GM12875 (cell line): ENCODE data around the gene TPH2.

Experiments
- H3K4me3 ChIP-seq: one replicate; pipeline ENCODE4 v1.5.1; 2011; ENCODE audit warnings: low read depth, low read length, control low read depth
- TF ChIP-seq, protein P1 (sequence below): IDR thresholded peaks from 2 replicates; pipeline ENCODE4 v1.5.1; 2011; ENCODE audit warnings: low read depth, mild to moderate bottlenecking, control low read depth, inconsistent platforms, low read length, moderate library complexity, borderline replicate concordance; ENCODE audit not compliant: insufficient read depth

Gene TPH2

DNA sequence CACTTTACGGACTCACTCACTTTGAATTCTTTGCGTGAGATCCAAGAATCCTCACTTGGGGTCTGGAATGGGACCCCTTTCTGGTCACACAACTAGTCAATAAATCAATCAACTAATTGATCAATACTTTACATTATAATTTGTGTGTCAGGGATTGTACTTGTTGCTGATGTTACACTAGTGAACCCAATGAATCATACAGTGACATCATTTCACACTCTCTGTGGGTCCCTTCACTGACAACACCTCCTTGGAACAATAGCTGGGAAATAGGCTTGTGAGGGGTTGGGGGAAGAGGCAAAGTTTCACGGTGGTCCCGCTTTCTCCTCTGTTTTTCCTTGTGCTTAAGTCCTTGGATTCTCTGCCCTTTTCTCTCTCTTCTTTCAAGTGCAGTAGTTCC, 35.0 kb downstream of the TPH2 start:
- TF ChIP-seq, protein P1, sequence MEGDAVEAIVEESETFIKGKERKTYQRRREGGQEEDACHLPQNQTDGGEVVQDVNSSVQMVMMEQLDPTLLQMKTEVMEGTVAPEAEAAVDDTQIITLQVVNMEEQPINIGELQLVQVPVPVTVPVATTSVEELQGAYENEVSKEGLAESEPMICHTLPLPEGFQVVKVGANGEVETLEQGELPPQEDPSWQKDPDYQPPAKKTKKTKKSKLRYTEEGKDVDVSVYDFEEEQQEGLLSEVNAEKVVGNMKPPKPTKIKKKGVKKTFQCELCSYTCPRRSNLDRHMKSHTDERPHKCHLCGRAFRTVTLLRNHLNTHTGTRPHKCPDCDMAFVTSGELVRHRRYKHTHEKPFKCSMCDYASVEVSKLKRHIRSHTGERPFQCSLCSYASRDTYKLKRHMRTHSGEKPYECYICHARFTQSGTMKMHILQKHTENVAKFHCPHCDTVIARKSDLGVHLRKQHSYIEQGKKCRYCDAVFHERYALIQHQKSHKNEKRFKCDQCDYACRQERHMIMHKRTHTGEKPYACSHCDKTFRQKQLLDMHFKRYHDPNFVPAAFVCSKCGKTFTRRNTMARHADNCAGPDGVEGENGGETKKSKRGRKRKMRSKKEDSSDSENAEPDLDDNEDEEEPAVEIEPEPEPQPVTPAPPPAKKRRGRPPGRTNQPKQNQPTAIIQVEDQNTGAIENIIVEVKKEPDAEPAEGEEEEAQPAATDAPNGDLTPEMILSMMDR: no peak
- no peak overlapping the region for H3K4me3 ChIP-seq

DNA sequence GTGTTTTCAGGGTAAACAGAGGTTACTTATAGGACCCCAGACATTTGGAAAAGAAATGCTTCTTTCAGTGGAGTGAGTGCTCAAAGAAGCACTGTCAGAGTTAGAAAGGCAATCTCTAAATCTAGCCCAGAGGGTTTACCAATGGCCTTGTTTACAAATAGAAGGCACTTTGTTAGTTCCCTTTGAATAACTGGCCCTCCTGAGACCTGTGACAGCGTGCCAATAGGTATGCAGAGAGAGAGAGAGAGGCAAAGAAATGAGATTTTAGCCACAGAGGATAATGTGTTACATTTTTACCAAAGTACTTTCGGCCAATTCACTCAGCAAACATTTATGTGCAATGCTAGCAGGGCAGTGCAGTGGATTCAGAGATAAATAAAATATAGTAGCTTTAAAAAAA, 41.9 kb downstream of the TPH2 start:
- H3K4me3 ChIP-seq: no peak overlapping the region
- TF ChIP-seq, protein P1: no peak

DNA sequence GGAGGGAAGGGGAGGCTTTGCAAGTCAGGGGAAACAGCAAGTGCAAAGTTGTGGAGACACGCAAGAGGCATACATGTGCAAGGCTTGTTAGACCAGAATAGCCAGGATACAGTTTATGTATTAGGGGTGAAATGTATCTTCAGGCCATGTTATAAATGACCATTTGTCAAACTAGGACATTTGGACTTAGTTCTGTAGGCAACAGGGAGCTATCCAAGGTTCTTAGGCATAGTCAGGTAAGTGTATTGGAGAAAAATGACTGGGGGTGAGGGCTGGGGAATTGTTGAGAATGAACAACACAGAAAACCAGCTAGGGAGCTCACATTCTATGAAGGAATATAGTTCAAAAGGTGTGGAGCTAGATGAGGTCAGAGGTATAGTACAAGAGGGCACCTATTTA, 42.5 kb downstream of the TPH2 start:
- TF ChIP-seq, protein P1: no peak
- H3K4me3 ChIP-seq: no peak overlapping the region

DNA sequence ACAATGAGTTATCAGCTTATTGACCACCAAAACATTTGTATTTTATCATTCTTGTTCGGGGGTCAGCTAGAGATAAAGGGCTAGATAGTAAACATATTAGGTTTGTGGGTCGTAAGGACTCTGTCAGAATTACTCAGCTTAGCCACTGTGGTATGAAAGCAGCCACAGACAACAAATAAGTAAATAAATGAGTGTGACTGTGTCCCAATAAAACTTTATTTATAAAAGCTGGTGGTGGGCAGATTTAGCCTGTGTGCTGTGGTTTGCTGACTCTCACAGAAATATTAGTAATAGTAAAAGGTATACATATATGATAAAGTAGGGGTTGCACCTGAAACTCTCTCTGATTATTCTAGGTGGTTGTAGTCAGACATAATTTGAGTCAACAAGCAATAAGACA, 56.1 kb downstream of the TPH2 start:
- no peak overlapping the region for H3K4me3 ChIP-seq
- TF ChIP-seq, protein P1: no peak

DNA sequence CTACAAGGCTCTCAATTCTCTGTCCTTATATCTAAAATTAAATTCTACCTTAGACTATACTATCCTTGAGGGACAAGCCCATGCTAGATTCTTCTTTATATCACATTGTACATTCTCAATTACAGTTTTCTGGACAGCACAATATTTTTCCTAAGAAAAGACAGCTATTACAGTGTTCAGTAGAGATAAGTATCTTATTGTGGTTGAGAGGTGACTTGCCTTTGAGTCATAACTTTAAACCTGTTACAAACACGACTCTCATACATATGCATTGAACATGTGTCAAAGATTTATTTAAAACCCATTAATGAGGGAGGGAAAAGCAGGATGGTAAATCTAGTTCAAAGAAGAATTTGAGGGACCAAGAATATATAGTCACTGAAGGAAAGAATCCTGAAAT, 61.1 kb downstream of the TPH2 start:
- TF ChIP-seq, protein P1: no peak
- no peak overlapping the region for H3K4me3 ChIP-seq

DNA sequence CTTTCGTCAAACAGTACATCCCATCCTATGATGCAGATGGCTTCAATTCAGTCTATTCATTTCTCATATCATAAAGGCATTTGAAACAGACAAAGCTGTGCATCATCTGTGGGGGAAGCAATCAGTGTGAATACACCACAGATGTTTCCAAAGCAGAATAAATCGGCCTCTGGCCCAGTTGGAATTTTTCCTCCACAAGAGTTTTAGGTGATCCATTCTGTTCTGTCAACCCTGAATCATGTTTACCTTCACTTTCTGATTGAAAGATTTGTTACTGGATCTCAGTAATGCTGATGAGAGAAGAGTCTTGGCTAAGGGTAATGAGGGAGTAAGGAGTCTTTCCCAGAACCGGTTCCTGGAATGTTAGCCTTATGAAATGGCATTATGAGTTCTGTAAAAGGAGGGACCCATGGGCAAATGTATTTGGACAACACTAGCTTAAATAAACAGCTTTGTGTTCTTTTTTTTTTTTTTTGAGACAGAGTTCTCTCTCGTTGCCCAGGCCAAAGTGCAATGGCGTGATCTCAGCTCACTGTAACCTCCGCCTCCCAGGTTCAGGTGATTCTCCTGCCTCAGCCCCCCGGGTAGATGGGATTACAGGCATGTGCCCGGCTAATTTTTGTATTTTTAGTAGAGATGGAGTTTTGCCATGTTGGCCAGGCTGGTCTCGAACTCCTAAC, 62.5 kb downstream of the TPH2 start:
- no peak overlapping the region for H3K4me3 ChIP-seq
- TF ChIP-seq, protein P1: no peak

DNA sequence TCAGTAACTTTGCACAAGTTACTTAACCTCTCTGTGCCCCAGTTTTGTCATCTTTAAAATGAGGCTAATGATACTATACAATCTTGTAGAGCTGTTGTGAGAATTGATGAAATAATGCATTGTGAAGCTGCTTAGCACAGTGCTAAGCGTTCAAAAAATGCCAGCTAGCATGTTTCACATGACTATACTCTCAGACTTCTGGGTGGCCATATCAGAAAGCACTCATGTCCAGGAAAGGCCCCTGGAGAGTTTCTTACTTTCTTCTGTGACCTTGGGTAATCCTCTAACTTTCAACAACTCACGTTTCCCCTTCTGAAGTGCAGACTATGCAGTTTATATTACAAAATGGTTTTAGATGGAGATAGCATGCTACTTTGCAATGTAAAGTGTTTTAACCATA, 68.1 kb downstream of the TPH2 start:
- no peak overlapping the region for H3K4me3 ChIP-seq
- TF ChIP-seq, protein P1: no peak
